Measurements from ENCODE around the gene KIF22.

GRCh38 chr16:29820271-29820701 is 29.7 kb downstream of the KIF22 start, which contains the start of gene MVP:
- TF ChIP-seq CTCF (conservative IDR thresholded peaks at IDR 0.05; ENCODE audit: low read depth, low read length) (no peak), EZH2 (IDR thresholded peaks at IDR 0.05; ENCODE audit: low read length, unreplicated experiment) (no peak)

All from PC-3 (cell line).